HG02870 (cell line): ENCODE results near the gene KATNB1.

Experiments
- ATAC-seq: cut with Tn5 transposase; IDR thresholded peaks from one replicate; pipeline ENCODE4 v1.9.1; 2021; ENCODE audit warnings: mild to moderate bottlenecking, moderate library complexity; ENCODE audit not compliant: unreplicated experiment

Gene KATNB1, protein sequence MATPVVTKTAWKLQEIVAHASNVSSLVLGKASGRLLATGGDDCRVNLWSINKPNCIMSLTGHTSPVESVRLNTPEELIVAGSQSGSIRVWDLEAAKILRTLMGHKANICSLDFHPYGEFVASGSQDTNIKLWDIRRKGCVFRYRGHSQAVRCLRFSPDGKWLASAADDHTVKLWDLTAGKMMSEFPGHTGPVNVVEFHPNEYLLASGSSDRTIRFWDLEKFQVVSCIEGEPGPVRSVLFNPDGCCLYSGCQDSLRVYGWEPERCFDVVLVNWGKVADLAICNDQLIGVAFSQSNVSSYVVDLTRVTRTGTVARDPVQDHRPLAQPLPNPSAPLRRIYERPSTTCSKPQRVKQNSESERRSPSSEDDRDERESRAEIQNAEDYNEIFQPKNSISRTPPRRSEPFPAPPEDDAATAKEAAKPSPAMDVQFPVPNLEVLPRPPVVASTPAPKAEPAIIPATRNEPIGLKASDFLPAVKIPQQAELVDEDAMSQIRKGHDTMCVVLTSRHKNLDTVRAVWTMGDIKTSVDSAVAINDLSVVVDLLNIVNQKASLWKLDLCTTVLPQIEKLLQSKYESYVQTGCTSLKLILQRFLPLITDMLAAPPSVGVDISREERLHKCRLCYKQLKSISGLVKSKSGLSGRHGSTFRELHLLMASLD

DNA sequence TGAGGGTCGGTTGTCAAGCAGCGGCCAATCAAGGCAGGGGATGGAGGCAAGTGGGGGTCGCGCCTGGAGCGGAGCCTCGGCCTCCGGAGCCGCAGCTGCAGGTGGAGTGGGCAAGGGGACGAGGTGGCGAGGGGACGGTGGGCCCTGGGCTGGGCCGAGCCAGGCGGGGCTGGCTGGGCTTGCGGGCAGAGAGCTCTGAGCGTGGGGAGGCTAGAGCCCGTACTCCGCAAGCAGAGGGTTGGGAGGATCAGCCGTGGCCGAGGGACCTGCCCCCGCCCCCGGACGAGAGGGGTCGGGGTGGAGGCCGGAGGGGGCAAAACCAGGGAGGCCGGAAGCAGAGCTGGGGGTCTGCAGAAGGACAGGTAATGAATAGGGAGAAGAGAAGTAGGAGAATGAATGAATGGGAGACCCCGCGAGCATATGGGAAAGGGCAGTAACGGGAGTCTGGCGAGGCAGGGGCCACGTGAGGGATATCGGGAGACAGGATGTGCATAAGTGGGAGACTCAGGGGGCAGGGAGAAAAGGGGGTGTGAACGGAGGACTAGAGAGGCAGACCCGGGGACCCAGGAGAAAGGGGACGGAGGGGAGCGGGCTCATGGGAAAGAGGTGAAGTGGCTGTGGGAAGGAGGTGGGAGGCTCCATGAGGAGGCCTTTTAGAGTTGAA lies at the start of gene KATNB1:
TSS of gene KATNB1 (plus strand) at position 16 of the 664 bp plus-strand sequence. CDS start 1,474 bp downstream, outside the sequence.
- no peak for ATAC-seq

DNA sequence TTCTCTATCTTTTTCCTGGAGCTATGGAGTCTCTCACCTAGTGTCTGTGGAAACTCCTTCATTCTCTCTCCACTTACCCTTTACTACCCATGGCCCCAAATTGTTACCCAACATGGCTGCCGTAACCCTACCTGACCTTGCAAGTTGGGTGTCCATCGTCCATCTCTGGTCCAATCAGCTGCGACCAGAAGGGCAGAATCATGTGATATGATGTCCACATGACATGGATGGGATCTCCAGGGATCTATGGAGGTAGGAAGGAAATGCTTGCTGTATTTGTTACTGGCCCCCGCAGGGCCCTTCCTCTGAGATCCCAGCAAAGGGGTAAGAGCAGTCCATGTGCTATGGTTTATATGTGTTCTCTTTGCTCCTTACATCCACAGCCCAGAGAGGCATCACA lies 49.0 kb upstream of the KATNB1 start:
- ATAC-seq: no peak

DNA sequence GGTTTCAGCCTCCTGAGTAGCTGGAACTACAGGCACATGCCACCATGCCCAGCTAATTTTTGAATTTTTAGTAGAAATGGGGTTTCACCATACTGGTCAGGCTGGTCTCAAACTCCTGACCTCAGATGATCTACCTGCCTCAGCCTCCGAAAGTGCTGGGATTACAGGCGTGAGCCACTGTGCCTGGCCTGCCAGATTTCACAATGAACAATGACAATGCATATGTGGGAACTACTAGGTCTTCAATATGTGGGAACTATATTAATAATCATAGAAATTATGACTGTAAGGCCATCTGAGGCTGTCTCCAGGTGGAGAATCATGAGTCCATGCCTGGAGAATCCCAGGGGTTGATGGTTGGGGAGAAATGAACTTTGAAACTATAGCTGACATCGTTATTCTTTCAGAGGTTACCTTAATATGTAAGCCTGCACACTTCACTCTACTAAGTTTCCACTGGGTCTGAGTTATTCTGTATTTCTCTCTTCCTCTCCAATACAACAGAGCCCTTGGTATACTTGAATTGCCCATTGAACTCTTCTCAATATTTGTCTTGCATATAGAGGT lies 48.1 kb upstream of the KATNB1 start:
- no peak for ATAC-seq

DNA sequence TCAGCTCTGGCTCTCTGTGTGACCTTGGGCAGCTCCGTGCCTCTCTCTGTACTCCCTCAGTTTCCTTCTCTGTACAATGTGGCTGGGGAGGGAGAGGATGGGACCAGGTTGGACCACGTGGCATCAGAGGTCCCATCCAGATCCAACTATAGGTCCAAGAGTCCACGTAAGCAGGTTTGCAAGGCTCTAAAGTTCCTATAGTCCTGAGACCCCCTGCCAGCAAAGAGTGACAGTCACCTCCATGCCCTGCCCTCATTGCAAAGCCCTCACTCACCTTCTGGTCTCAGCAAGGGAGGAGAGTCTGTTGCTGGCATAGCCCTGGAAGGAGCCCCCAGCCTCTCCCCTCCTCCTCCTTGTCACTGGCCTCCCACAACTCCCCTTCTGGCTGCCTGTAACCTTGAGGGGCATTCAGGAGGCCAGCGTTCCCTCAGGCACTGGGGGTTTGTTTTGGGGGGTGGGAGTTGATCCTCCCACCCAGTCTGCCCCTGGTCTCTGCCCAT lies 47.0 kb upstream of the KATNB1 start:
- no peak for ATAC-seq

DNA sequence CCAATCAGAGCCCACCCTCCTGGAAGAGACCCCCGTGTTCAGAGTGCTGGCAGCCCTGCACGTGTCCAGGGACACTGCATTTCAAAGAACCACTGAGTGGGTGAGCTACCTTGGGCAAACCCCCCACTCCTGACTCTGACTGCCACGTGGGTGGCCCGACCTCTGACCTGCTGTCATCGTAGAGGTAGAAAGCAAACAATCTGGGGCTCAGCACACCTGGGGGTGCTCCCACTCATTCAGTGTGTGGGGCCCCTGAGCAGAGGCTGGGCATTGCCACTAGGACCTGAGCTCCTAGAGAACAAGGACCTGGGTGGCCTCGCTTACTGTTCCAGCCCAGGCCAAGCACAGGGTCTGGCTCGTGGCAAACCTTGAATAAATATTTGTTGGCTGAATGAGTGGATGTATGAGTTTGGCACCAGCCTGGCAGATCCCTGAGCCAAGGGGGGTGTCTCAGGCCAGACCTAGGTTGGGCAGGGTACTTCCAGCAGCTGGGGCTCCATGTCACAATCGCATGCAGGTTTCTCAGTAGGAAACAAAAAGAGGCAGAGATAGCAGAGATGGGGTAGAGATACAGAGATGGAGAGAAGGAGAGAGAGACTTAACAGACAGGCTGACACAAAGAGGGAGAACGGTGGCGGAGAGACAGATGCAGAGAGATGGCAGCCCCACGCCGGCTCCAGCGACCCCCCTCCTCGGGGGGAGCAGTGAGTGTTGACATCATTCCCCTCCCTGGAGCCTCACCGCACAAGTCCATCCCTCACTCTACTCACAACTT lies 46.4 kb upstream of the KATNB1 start:
- no peak for ATAC-seq

DNA sequence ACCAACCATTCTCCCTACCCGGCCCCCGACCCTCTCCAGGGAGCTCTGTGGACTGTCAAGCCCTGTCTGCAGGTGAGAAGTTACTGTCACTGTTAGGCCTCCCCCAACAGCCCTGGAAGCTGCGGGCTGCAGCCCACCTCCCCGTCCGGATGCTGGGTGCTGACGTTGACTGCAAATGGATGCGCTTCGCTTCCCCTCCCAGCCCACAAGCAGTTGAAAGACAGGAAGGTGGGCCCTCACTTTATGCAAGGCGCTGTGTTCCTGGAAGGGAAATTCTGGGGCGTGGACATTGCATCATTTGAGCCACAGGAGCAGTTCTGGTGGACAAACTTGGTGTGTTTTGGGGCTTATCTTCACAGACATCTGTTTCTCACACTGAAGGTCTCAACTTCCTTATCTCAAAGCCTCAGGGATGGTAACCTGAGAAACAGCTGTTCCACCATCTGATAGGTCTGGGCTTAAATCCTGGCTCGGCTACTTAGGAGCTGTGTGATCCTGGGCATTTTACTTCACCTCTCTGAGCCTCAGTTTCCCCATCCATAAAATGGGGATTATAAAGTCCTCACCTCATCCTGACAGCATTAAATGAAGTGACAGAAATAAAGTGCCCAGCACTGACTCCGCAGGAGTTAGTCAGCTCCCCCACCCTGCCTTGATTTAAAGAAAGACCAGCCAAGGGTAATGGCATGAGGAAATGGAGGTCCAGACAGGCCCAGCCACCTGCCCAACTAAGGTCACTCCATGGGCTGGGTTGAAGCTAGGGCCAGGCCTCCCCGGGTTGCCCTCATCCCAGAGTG lies 45.6 kb upstream of the KATNB1 start:
- ATAC-seq: peak; percentile 69

DNA sequence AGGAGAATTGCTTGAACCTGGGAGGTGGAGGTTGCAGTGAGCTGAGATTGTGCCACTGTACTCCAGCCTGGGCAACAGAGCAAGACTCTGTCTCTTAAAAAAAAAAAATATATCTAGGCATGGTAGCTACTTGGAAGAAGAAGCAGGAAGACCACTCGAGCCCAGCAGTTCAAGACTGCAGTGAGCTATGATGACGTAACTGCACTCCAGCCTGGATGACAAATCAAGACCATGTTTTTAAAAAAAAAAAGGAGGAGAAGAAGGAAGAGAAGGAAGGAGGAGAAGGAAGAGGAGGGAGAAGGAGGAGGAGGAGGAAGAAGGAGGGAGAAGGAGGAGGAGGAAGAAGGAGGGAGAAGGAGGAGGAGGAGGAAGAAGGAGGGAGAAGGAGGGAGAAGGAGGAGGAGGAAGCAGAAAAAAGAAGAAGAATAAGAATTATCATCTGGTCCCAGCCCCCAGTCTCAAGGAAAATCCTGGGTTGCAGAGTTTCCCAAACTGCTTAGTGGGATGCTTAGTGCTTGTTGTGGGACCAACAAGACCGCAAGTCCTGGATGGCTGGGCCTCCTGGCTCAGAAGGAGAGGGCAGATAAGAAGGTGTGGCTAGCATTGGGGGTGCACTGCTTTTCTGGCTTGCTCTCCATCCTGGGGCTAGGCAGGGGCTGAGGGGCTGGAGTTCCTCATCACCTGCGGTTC lies 44.6 kb upstream of the KATNB1 start:
- ATAC-seq: no peak

DNA sequence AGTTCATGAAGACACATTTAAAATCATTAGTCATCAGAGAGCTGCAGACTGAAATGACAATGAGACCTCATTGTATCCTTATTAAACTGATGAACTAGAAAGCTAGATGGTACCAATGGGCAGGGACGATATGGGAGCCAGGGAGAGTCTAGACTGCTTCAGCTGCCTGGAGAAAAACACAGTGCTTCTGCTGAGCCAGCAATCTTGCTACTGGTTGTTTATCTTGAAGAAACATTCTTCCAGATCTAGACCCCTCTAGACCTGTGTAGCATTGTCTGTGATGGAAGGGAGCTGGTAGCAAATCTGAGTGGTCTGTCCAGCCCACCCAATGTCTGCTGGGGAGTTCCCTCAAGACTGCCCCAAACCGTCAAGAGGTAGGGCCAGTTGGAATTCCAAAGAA lies 42.9 kb upstream of the KATNB1 start:
- no peak for ATAC-seq

DNA sequence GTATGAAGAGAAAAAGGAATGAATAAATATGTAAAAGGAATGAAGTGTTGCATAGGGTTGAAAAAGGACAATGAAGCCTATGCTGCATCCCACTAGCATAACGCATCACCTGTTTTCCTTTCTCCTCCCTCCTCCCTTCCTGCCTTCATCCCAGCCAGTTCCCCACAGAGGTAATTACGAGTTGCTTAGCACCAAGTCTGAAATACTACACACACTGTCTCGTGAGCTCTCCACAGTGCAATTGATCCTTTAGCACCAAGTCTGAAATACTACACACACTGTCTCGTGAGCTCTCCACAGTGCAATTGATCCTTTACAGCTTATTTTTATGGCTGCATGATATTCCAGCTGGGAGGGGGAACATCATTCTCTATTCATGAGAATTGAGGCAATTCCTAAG lies 42.0 kb upstream of the KATNB1 start:
- ATAC-seq: no peak

DNA sequence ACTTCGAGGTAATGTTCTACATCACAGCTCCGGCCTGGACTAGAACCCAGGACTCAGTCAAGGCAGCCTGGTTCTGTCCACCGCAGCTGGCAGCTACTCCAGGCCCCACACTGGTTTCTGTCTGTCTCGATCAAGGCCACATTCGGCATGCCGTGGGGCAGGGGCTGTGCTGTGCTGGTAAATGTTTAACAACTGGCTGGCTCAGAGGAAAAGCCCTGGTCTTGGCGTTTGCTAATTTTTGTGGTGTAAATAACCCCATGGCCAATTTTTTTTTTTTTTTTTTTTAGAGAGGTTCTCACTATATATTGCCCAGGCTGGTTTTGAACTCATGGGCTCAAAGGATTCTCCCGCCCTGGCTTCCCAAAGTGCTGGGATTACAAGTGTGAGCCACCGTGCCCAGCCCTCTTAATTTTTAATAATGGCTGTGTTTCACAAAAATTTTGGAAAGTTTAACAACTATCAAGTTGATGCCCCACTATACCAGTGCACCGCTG lies 41.3 kb upstream of the KATNB1 start:
- ATAC-seq: no peak

DNA sequence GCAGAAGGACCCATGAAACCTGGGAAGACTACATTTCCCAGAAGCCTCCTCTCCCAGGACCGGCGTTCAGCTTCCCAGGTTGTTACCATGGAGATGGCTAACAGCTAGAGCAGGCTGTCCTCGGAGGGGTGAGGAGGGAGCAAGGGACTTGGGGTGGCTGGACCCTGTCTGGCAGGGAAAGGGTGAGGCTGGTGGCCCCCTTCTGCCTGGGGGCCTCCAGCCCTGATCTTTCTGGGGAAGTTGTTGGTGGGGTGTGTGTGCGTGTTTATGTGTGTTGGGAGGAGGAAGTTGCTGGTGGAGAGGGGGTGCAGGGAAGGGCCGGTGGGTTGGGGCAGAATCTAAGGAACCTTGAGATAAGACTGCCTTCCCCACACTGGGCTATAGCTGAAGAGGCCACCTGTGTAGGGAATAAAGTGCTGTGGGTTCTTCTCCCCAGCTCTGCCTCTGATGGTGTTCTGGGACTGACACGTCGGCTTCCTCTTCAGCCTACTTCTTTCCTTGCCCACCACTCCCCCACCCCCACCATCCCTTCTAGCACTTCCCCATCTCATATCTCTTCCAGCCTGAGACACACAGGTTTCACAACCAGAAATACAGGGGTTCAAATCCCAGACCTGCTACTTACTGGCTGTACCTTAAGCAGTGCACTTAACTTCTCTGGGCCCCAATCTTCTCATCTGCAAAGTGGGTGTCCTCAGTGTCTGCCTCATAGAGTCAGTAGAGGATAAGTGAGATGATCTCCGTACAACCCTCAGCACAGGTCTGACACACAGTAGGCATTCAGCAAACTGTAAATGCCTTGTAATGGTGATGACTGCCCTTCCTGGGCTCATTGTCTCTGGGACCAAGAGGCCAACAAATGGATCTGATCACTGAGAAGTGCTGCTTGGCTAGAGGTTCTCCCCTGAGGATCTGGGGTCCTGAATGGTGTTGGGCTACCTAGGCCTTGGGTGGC lies 40.6 kb upstream of the KATNB1 start, which contains the start of gene DRC7:
TSS of gene DRC7 (plus strand) at position 82 of the 955 bp plus-strand sequence. CDS start 3,144 bp downstream, outside the sequence.
- no peak for ATAC-seq

DNA sequence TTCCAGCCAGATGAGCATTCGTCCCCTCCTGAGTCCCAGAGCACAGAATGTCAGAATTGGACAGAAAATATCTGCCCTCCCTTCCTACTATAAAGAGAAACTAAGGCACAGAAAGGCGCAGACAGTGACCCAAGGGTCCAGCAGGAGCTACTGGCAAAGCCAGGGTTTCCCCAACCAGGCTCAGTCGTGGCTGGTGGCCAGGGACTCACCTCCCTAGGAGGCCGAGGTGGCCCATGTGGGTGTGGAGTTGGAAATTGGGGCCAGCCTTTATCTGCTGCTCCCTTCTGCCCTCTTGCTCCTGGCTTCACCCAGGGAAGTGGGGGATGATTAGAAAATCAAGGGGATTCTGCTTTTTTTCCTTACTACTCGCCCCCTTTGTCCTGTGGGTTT lies 39.9 kb upstream of the KATNB1 start:
- ATAC-seq: no peak

DNA sequence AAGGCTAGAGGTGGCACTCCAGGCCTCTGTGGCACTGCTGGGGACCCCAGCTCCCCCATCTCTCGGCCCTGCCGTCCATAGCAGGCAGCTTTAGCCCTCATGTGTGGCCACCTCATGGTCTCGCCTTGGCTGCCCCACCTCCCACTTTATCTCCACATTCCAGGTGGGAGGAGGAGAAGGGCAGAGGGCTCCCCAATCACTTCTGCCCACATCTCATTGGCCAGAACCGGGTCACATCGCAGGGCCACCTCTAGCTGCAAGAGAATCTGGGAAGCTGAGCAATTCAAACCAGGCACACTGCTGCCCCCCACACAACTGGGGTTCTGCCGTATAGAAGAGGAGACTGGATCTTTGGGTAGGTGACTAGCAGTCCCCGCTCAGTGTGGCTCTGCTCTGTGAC lies 39.3 kb upstream of the KATNB1 start:
- ATAC-seq: no peak

DNA sequence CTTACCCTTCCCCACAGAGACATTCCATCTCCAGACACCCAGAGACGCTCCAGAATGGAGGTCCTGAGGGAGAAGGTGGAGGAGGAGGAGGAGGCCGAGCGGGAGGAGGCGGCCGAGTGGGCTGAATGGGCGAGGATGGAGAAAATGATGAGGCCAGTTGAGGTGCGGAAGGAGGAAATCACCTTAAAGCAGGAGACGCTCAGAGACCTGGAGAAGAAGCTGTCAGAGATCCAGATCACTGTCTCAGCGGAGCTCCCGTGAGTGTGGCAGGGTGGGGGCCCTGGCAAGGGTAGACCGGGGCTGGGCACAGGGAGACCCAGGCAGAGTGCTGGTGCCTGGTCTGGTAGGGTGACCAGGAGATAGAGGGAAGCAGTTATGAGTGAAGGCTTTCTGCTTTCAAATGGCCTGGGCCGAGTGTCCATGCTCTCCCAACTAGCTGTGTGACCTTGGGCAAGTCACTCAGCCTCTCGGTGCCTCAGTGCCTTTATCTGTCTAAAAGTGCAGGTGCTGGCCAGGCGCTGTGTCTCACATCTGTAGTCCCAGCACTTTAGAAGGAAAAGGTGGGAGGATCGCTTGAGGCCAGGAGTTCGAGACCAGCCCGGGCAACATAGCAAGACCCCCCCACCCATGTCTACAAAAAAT lies 37.6 kb upstream of the KATNB1 start:
- ATAC-seq: no peak

DNA sequence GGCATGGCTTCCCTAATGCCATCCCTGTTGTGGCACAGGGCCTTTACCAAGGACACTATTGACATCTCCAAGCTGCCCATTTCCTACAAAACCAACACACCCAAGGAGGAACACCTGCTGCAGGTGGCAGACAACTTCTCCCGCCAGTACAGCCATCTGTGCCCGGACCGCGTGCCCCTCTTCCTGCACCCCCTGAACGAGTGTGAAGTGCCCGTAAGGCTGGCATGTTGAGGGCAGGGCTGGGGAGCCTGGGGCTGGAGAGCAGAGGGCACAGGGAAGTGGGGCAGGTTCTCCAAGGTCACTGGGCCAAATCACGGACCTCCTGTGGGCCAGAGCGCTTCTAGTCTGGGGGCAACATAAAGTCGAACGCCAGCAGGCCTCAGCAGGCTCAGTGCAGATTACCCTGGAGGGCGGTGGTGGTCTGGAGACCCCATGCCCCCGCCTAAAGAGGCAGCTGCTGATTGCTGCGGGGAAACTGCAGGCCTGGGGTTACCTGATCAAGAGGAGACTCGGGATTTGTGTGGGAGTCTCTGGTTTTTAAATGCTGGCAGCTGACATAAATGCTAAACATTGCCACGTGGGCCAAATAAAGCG lies 36.7 kb upstream of the KATNB1 start:
- ATAC-seq: no peak

DNA sequence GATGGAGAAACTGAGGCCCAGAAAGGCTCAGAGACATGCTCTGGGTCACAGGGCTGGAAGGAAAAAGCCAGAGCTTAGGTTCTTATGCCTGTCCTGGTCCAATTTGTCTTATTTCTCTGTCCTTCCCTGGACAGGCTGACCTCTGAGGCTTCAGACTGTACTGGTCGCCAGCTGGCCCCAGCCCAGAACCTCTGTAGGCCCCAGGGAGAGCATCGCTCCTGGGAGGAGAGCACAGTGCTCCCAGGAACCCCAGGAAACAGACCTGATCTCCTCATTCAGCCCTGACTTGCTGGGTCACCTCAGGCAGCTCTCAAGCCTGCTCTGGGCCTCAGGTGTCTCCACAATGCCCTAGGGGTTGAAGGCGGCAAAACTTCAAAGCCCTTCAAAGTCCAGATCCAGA lies 36.1 kb upstream of the KATNB1 start:
- ATAC-seq: no peak

DNA sequence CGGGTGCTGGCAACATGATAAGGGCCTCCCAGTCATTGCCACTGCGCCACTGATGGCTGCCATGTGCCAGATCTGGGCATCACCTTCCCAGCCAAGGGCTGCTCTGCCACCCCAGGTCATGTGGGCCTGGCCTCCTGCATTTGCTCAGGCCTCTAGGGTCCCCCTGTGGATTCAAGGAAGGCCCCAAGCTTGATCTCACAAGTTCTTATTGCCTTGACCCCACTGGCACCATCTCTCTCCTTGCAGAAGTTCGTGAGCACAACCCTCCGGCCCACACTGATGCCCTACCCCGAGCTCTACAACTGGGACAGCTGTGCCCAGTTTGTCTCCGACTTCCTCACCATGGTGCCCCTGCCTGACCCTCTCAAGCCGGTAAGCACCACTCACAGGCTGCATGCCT lies 35.7 kb upstream of the KATNB1 start:
- no peak for ATAC-seq
